Measurements from ENCODE around the gene CCNL2.

CCNL2 gene

DNA sequence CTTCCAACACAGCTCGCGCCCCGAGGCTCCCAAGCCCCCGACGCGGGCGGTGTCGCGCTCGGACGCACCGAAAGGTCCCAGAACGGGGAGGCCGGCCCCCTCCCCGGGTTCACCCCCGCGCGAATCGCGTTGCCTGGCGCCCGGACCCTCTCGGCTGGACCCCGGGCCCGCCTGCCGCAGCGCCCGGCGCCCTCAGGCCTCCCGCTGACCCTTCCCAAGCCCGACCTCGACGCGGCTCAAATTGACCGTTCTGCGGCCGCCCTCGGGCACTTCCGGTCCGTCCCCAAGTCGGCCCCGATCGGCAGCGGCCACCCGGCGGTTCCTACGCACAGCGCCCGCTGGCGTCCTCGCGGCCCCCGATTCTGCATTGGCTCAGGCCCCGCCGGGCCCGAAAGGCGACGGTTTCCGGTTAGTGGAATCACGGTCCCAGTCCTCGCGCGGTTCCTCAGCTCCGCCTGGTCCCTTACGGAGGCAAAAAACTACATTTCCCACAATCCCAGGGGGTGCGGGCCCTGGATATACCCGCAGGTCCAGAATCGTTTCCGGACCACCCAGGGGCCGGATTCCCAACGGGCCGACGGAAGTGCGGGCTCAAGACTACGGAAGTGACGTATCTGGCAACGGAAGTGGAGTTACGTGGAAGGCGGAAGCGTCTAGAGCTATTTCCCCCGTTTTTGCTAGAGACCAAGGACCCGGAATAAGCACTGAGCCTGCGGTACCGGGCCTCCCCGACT, 24.0 kb downstream of the CCNL2 start, which contains the start of gene AURKAIP1 (continued):
- TF ChIP-seq, protein P1, sequence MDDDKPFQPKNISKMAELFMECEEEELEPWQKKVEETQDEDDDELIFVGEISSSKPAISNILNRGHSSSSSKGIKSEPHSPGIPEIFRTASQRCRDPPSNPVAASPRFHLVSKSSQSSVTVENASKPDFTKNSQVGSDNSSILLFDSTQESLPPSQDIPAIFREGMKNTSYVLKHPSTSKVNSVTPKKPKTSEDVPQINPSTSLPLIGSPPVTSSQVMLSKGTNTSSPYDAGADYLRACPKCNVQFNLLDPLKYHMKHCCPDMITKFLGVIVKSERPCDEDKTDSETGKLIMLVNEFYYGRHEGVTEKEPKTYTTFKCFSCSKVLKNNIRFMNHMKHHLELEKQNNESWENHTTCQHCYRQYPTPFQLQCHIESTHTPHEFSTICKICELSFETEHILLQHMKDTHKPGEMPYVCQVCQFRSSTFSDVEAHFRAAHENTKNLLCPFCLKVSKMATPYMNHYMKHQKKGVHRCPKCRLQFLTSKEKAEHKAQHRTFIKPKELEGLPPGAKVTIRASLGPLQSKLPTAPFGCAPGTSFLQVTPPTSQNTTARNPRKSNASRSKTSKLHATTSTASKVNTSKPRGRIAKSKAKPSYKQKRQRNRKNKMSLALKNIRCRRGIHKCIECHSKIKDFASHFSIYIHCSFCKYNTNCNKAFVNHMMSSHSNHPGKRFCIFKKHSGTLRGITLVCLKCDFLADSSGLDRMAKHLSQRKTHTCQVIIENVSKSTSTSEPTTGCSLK (tag by site-specific recombination; IDR thresholded peaks at IDR 0.05): no peak
- TF ChIP-seq ZNF560 (tag by site-specific recombination; IDR thresholded peaks at IDR 0.05; ENCODE audit: borderline replicate concordance) (no peak), IKZF3 (tag by site-specific recombination; IDR thresholded peaks at IDR 0.05) (peak; percentile 67), ZFHX2 (tag by site-specific recombination; conservative IDR thresholded peaks at IDR 0.05) (peak; percentile 94), ZNF843 (tag by site-specific recombination; IDR thresholded peaks at IDR 0.05) (peak; percentile 82), FEZF1 (tag by site-specific recombination; IDR thresholded peaks at IDR 0.05) (peak; percentile 32; the same call in 1 of the 2 replicates), ZNF768 (tag by site-specific recombination; IDR thresholded peaks at IDR 0.05) (peak; percentile 74; the same call in 1 of the 2 replicates), ZNF223 (tag by site-specific recombination; IDR thresholded peaks at IDR 0.05) (no peak), ZNF791 (tag by site-specific recombination; IDR thresholded peaks at IDR 0.05) (no peak), ZNF501 (tag by site-specific recombination; IDR thresholded peaks at IDR 0.05) (peak; percentile 100), ZNF548 (tag by site-specific recombination; IDR thresholded peaks at IDR 0.05) (no peak), ZNF169 (tag by site-specific recombination; IDR thresholded peaks at IDR 0.05) (0 out of 2 replicates have a peak, but pooled peaks have one; percentile 37), SP7 (tag by site-specific recombination; IDR thresholded peaks at IDR 0.05) (peak; percentile 97), GLI2 (tag by site-specific recombination; IDR thresholded peaks at IDR 0.05; ENCODE audit: borderline replicate concordance, low read depth) (no peak), ZNF366 (tag by site-specific recombination; conservative IDR thresholded peaks at IDR 0.05) (no peak), KLF9 (tag by site-specific recombination; IDR thresholded peaks at IDR 0.05; ENCODE audit: low read depth) (peak; percentile 56; the same call in 1 of the 2 replicates), ZBTB8A (tag by site-specific recombination; IDR thresholded peaks at IDR 0.05) (peak; percentile 84), ZNF274 (IDR thresholded peaks at IDR 0.05; ENCODE audit: low read length) (no peak), ZNF274 (tag by site-specific recombination; IDR thresholded peaks at IDR 0.05; ENCODE audit: borderline replicate concordance) (no peak), ZXDB (tag by site-specific recombination; IDR thresholded peaks at IDR 0.05) (peak; percentile 99), ZNF350 (tag by site-specific recombination; IDR thresholded peaks at IDR 0.05) (no peak), ZNF558 (tag by site-specific recombination; IDR thresholded peaks at IDR 0.05) (peak; percentile 60; the same call in 1 of the 2 replicates), SETDB1 (IDR thresholded peaks at IDR 0.05; ENCODE audit: insufficient read length, low read length) (no peak), SP3 (tag by site-specific recombination; IDR thresholded peaks at IDR 0.05) (peak; percentile 90), ZSCAN16 (tag by site-specific recombination; IDR thresholded peaks at IDR 0.05) (peak; percentile 84), ZNF48 (tag by site-specific recombination; IDR thresholded peaks at IDR 0.05) (no peak), RBAK (tag by site-specific recombination; IDR thresholded peaks at IDR 0.05) (no peak), KLF16 (tag by site-specific recombination; IDR thresholded peaks at IDR 0.05) (peak; percentile 98), ZNF19 (tag by site-specific recombination; IDR thresholded peaks at IDR 0.05; ENCODE audit: low read depth) (no peak)
- TF ChIP-seq, protein P2, sequence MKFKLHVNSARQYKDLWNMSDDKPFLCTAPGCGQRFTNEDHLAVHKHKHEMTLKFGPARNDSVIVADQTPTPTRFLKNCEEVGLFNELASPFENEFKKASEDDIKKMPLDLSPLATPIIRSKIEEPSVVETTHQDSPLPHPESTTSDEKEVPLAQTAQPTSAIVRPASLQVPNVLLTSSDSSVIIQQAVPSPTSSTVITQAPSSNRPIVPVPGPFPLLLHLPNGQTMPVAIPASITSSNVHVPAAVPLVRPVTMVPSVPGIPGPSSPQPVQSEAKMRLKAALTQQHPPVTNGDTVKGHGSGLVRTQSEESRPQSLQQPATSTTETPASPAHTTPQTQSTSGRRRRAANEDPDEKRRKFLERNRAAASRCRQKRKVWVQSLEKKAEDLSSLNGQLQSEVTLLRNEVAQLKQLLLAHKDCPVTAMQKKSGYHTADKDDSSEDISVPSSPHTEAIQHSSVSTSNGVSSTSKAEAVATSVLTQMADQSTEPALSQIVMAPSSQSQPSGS (tag by site-specific recombination; IDR thresholded peaks at IDR 0.05; ENCODE audit: low read depth): peak; percentile 75; the same call in 1 of the 2 replicates
- TF ChIP-seq, protein P3, sequence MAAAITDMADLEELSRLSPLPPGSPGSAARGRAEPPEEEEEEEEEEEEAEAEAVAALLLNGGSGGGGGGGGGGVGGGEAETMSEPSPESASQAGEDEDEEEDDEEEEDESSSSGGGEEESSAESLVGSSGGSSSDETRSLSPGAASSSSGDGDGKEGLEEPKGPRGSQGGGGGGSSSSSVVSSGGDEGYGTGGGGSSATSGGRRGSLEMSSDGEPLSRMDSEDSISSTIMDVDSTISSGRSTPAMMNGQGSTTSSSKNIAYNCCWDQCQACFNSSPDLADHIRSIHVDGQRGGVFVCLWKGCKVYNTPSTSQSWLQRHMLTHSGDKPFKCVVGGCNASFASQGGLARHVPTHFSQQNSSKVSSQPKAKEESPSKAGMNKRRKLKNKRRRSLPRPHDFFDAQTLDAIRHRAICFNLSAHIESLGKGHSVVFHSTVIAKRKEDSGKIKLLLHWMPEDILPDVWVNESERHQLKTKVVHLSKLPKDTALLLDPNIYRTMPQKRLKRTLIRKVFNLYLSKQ (tag by site-specific recombination; IDR thresholded peaks at IDR 0.05; ENCODE audit: borderline replicate concordance): no peak
- TF ChIP-seq, protein P4, sequence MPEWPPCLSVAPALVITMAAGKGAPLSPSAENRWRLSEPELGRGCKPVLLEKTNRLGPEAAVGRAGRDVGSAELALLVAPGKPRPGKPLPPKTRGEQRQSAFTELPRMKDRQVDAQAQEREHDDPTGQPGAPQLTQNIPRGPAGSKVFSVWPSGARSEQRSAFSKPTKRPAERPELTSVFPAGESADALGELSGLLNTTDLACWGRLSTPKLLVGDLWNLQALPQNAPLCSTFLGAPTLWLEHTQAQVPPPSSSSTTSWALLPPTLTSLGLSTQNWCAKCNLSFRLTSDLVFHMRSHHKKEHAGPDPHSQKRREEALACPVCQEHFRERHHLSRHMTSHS (tag by site-specific recombination; IDR thresholded peaks at IDR 0.05): no peak
- TF ChIP-seq, protein P5, sequence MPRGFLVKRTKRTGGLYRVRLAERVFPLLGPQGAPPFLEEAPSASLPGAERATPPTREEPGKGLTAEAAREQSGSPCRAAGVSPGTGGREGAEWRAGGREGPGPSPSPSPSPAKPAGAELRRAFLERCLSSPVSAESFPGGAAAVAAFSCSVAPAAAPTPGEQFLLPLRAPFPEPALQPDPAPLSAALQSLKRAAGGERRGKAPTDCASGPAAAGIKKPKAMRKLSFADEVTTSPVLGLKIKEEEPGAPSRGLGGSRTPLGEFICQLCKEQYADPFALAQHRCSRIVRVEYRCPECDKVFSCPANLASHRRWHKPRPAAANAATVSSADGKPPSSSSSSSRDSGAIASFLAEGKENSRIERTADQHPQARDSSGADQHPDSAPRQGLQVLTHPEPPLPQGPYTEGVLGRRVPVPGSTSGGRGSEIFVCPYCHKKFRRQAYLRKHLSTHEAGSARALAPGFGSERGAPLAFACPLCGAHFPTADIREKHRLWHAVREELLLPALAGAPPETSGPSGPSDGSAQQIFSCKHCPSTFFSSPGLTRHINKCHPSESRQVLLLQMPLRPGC (tag by site-specific recombination; IDR thresholded peaks at IDR 0.05): peak; percentile 91
